ENCODE data around the gene SMPDL3A. TPM values are rescaled to one million over a fixed set of nuclear protein-coding genes. Genes with fewer than 3 reads are reported as not detected.

Gene SMPDL3A
- total and polyA plus RNA-seq, 12 donors: 10.2 to 51.8 (median 34.0) TPM

DNA sequence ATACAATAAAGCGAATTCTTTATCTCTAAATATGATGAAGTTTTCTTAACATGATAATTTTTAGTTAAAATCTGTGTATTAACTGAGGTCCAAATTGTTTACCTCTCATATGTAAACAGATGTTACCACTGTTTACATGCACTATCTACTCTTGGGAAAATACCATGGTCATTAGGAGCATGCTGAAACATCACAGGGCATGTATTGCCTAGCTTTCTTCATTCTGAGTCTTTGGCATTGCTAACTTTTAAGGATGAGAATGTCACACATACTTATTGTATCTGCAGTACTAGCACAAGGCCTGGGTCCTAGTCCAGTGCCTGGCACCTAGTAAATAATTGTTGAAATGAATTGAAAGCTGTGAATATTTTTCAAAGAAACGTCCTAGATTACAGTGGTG is 20.6 kb downstream of the SMPDL3A start:
- Histone ChIP-seq H3K36me3 (replicated peaks in 1 of 2) (peaks cover 0 to 12% of the 10 kb centered on the region in 2 donors), H3K4me3 (no peak overlapping the region), H3K9me3 (replicated peaks in 1 of 3) (no peaks in the 10 kb centered on the region), H3K4me1 (replicated peaks in 1 of 2) (no peaks in the 10 kb centered on the region), H3K27ac (no peak overlapping the region), H3K27me3 (no peaks in the 10 kb centered on the region)
- no peak for DNase-seq
- WGBS, 4 donors: 82 to 93% (median 85%) methylated on average over 2 of the region's 2 CpGs
- intact Hi-C loops (cut with DNase I): no loop called here
- TF ChIP-seq POLR2A (IDR thresholded peaks at IDR 0.05): no peak
- TF ChIP-seq, protein P1, sequence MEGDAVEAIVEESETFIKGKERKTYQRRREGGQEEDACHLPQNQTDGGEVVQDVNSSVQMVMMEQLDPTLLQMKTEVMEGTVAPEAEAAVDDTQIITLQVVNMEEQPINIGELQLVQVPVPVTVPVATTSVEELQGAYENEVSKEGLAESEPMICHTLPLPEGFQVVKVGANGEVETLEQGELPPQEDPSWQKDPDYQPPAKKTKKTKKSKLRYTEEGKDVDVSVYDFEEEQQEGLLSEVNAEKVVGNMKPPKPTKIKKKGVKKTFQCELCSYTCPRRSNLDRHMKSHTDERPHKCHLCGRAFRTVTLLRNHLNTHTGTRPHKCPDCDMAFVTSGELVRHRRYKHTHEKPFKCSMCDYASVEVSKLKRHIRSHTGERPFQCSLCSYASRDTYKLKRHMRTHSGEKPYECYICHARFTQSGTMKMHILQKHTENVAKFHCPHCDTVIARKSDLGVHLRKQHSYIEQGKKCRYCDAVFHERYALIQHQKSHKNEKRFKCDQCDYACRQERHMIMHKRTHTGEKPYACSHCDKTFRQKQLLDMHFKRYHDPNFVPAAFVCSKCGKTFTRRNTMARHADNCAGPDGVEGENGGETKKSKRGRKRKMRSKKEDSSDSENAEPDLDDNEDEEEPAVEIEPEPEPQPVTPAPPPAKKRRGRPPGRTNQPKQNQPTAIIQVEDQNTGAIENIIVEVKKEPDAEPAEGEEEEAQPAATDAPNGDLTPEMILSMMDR (IDR thresholded peaks at IDR 0.05): no peak

DNA sequence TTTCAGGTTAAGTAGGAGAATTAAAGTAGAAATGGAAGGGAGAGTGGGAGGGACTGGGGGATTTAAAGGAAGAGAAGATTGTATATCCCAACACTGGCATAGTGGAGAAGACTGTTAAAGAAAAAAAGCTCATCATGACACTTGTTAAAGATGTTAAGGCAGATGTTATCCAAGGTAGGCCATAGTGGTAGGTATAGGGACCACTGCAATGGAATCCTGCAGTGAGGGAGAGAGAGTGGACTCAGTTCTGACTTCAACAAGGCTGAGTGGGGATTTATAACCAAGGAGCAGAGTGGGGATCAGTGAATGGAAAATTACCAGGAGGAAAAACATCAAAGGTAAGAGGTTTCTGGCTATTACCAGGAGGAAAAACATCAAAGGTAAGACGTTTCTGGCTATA is 21.1 kb downstream of the SMPDL3A start:
- H3K36me3 ChIP-seq (replicated peaks in 1 of 2): peaks cover 0 to 7% of the 10 kb centered on the region in 2 donors
- H3K9me3 ChIP-seq (replicated peaks in 1 of 3): no peaks in the 10 kb centered on the region
- intact Hi-C loops (cut with DNase I): no loop called here
- no peak for DNase-seq
- 76 to 84% (median 80%) methylated on average over 1 of the region's 1 CpG for WGBS, 4 donors
- no peak overlapping the region for H3K4me3 ChIP-seq
- H3K27ac ChIP-seq: no peak overlapping the region
- H3K4me1 ChIP-seq (replicated peaks in 1 of 2): no peaks in the 10 kb centered on the region
- H3K27me3 ChIP-seq: no peaks in the 10 kb centered on the region
- TF ChIP-seq, protein P1 (IDR thresholded peaks at IDR 0.05): no peak
- no peak for TF ChIP-seq POLR2A (IDR thresholded peaks at IDR 0.05)

DNA sequence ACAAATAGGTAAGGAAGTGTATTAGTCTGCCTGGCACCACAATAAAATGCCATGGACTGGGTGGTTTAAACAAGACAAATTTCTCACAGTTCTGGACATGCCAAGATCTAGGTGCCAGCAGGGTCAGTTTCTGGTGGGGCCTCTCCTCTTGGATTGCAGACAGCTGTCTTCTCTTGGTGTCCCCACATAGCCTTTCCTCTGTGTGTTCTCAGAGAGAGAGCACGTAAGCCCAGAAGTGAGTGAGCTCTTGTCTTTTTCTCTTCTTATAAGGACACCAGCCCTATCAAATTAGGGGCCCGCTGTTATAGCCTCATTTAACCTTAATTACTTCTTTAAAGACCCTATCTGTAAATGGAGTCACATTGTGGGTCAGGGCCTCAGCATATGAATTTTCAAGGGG is 28.3 kb downstream of the SMPDL3A start:
- WGBS, 4 donors: 74 to 96% (median 84%) methylated on average over 2 of the region's 2 CpGs
- no peak overlapping the region for H3K4me3 ChIP-seq
- no peak for DNase-seq
- TF ChIP-seq, protein P1 (IDR thresholded peaks at IDR 0.05): no peak
- TF ChIP-seq POLR2A (IDR thresholded peaks at IDR 0.05): no peak
- intact Hi-C loops (cut with DNase I): no loop called here
- H3K27ac ChIP-seq: no peak overlapping the region
- H3K4me1 ChIP-seq (replicated peaks in 1 of 2): no peaks in the 10 kb centered on the region
- no peaks in the 10 kb centered on the region for H3K27me3 ChIP-seq
- no peaks in the 10 kb centered on the region for H3K9me3 ChIP-seq (replicated peaks in 1 of 3)
- H3K36me3 ChIP-seq (replicated peaks in 1 of 2): no peaks in the 10 kb centered on the region

DNA sequence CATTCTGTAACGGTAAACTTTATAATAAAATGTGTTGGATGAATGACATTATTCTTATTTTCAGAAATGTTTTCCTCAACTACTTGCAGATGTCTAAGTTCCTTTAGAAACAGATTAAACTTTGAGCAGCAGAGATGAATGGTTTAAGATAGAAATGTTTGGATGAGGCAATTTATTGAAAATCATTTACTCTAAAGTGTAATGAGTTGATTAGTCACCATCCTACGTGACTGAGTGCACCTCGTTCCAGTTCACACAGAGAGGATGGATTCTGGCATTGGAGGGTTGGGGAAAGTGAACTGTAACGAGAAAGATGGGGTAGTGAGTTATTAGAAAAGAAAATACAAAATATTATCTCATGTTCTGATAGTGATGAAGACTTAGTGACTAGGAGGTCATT is 28.7 kb downstream of the SMPDL3A start:
- DNase-seq: no peak
- Histone ChIP-seq H3K36me3 (replicated peaks in 1 of 2) (no peaks in the 10 kb centered on the region), H3K27me3 (no peaks in the 10 kb centered on the region), H3K9me3 (replicated peaks in 1 of 3) (no peaks in the 10 kb centered on the region), H3K4me3 (no peak overlapping the region), H3K4me1 (replicated peaks in 1 of 2) (no peaks in the 10 kb centered on the region), H3K27ac (no peak overlapping the region)
- intact Hi-C loops (cut with DNase I): no loop called here
- 60 to 80% (median 67%) methylated on average over 4 of the region's 4 CpGs for WGBS, 4 donors
- TF ChIP-seq, protein P1 (IDR thresholded peaks at IDR 0.05): no peak
- no peak for TF ChIP-seq POLR2A (IDR thresholded peaks at IDR 0.05)
